Measurements from ENCODE around the gene TUBE1.

- TF ChIP-seq SUZ12 (IDR thresholded peaks at IDR 0.05; ENCODE audit: extremely low read depth, insufficient read depth, insufficient read length) = no peak
- no peak for TF ChIP-seq ZNF274 (IDR thresholded peaks at IDR 0.05; ENCODE audit: low read depth, low read length)
Observed at GRCh38 chr6:112036088-112036637, 51.1 kb downstream of the TUBE1 start.
